Right lobe of liver (tissue), 4 donors: Measurements from ENCODE around the gene SELENOV.

Source experiments
- POLR2A ChIP-seq: fragments of 450-650 bp; IDR thresholded peaks from one replicate; pipeline ENCODE4 v1.6.1; 2017; ENCODE audit warnings: antibody characterized with exemption, mild to moderate bottlenecking
- TF ChIP-seq, protein P1 (sequence below), 4 donors: fragments of 200-600 bp in 3 of 4; fragments of 450-650 bp in 1 of 4; IDR thresholded peaks; one replicate each; pipeline versions ENCODE4 v1.5.1 to v1.8.0; 2016 to 2022; ENCODE audit warnings: antibody characterized with exemption in 4 of 4, mild to moderate bottlenecking in 2 of 4
- donor health status: DM: no; HTN: no; CAD: no.
- donor health status: DM: no; HTN: no; CAD: no.
- donor health status: DM: no; HTN: yes; CAD: no.

DNA sequence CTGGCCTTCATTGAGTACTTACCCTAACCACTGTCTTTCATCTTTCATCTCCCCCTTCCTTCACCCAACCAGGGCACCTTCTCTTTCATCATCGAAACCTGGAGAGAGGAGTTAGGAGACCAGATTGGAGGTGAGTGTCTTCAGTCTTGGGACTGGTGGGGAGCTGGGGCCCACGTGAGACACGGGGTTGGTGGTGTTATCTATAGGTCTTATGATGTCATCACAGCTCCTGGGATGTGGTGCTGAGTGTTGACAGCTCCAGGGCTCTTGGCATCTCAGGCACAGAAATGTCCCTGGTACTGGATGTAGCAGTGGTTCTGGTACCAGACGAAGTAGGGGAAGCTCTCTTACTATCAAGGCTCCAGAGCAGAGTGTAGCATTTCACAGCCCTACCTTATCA, 14.4 kb upstream of the SELENOV start:
- TF ChIP-seq, protein P1, sequence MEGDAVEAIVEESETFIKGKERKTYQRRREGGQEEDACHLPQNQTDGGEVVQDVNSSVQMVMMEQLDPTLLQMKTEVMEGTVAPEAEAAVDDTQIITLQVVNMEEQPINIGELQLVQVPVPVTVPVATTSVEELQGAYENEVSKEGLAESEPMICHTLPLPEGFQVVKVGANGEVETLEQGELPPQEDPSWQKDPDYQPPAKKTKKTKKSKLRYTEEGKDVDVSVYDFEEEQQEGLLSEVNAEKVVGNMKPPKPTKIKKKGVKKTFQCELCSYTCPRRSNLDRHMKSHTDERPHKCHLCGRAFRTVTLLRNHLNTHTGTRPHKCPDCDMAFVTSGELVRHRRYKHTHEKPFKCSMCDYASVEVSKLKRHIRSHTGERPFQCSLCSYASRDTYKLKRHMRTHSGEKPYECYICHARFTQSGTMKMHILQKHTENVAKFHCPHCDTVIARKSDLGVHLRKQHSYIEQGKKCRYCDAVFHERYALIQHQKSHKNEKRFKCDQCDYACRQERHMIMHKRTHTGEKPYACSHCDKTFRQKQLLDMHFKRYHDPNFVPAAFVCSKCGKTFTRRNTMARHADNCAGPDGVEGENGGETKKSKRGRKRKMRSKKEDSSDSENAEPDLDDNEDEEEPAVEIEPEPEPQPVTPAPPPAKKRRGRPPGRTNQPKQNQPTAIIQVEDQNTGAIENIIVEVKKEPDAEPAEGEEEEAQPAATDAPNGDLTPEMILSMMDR (IDR thresholded peaks at IDR 0.05) = no peak
- TF ChIP-seq POLR2A = no peak
